MM.1S (cell line): ENCODE data around the gene MRGPRX4.

ENCODE experiments used
- DNase-seq: peaks from one replicate; pipeline ENCODE4 v3.0.0-alpha.2; 2015
- H2AFZ ChIP-seq: fragments of 300-600 bp; sonication (generic); 2 replicates; pipeline ENCODE4 v1.6.0; 2016; ENCODE audit warnings: antibody characterized with exemption, low read length
- H3F3A ChIP-seq: fragments of 300-600 bp; sonication (generic); 2 replicates; pipeline ENCODE4 v1.6.1; 2016; ENCODE audit warnings: mild to moderate bottlenecking, antibody characterized with exemption, low read length, moderate library complexity, mixed read lengths; ENCODE audit not compliant: insufficient read depth
- H3K27ac ChIP-seq: fragments of 300-600 bp; sonication (generic); 2 replicates; pipeline ENCODE4 v1.5.1; 2016; ENCODE audit warnings: mild to moderate bottlenecking, low read length
- H3K27me3 ChIP-seq: fragments of 300-600 bp; sonication (generic); replicated peaks from 2 replicates; pipeline ENCODE4 v1.6.0; 2016; ENCODE audit warnings: low read length; ENCODE audit not compliant: insufficient read depth
- H3K36me3 ChIP-seq: fragments of 300-600 bp; sonication (generic); replicated peaks from 2 replicates; pipeline ENCODE4 v1.6.1; 2016; ENCODE audit warnings: mild to moderate bottlenecking, low read length, mixed read lengths; ENCODE audit not compliant: insufficient read depth
- H3K4me1 ChIP-seq: fragments of 300-600 bp; sonication (generic); 2 replicates; pipeline ENCODE4 v1.6.1; 2016; ENCODE audit warnings: low read length, mixed read lengths
- H3K4me2 ChIP-seq: fragments of 300-600 bp; sonication (generic); 2 replicates; pipeline ENCODE4 v1.6.0; 2016; ENCODE audit warnings: low read depth, low read length
- H3K4me3 ChIP-seq: fragments of 300-600 bp; sonication (generic); 2 replicates; pipeline ENCODE4 v1.5.1; 2016; ENCODE audit warnings: low read length, mixed read lengths
- H3K79me2 ChIP-seq: fragments of 300-600 bp; sonication (generic); 2 replicates; pipeline ENCODE4 v1.6.1; 2016; ENCODE audit warnings: mixed run types, low read length, mixed read lengths
- H3K9ac ChIP-seq: fragments of 300-600 bp; sonication (generic); 2 replicates; pipeline ENCODE4 v1.6.1; 2016; ENCODE audit warnings: low read length, mixed read lengths
- H3K9me2 ChIP-seq: fragments of 300-600 bp; sonication (generic); replicated peaks from 2 replicates; pipeline ENCODE4 v1.6.1; 2016; ENCODE audit warnings: mild to moderate bottlenecking, low read length, mixed read lengths; ENCODE audit not compliant: insufficient read depth
- H3K9me3 ChIP-seq: fragments of 300-600 bp; sonication (generic); replicated peaks from 2 replicates; pipeline ENCODE4 v1.6.1; 2016; ENCODE audit warnings: mild to moderate bottlenecking, low read length, mixed read lengths; ENCODE audit not compliant: insufficient read depth
- H4K20me1 ChIP-seq: fragments of 300-600 bp; sonication (generic); 2 replicates; pipeline ENCODE4 v1.6.1; 2016; ENCODE audit warnings: mild to moderate bottlenecking, low read length, moderate library complexity, mixed read lengths; ENCODE audit not compliant: insufficient read depth
- CTCF ChIP-seq: fragments of 300-600 bp; sonication (generic); IDR thresholded peaks from 2 replicates; pipeline ENCODE4 v1.5.1; 2016; ENCODE audit warnings: antibody characterized with exemption, low read length, mixed read lengths
- EZH2 ChIP-seq: fragments of 300-600 bp; sonication (generic); optimal IDR thresholded peaks from 2 replicates; pipeline ENCODE3; 2017; ENCODE audit warnings: low read depth, mild to moderate bottlenecking, antibody characterized with exemption, low read length, mixed read lengths
- EZH2phosphoT487 ChIP-seq: fragments of 300-600 bp; sonication (generic); IDR thresholded peaks from 2 replicates; pipeline ENCODE4 v1.6.1; 2018; ENCODE audit warnings: antibody characterized with exemption, low read length

Gene MRGPRX4

GRCh38 chr11:18168372-18168771 is 4.3 kb upstream of the MRGPRX4 start:
- no peak for TF ChIP-seq CTCF
- no peak for TF ChIP-seq EZH2phosphoT487
- no peak for TF ChIP-seq EZH2
- Histone ChIP-seq H3K9me3 (no peaks in the 10 kb centered on the region), H3K4me2 (no peak overlapping the region), H3K27me3 (no peaks in the 10 kb centered on the region), H3F3A (no peaks in the 10 kb centered on the region), H3K4me3 (no peak overlapping the region), H3K9ac (no peak overlapping the region), H3K79me2 (no peaks in the 10 kb centered on the region), H3K27ac (no peak overlapping the region), H3K9me2 (no peaks in the 10 kb centered on the region), H3K36me3 (no peaks in the 10 kb centered on the region), H3K4me1 (no peaks in the 10 kb centered on the region), H4K20me1 (no peaks in the 10 kb centered on the region), H2AFZ (no peak overlapping the region)
- DNase-seq: no peak

- no peaks in the 10 kb centered on the region for H3K79me2 ChIP-seq
- H2AFZ ChIP-seq: no peak overlapping the region
- no peaks in the 10 kb centered on the region for H3K36me3 ChIP-seq
- peak; percentile 10 for DNase-seq
- no peak for TF ChIP-seq EZH2
- TF ChIP-seq EZH2phosphoT487: no peak
- peak; percentile 68 for TF ChIP-seq CTCF
- no peak overlapping the region for H3K9ac ChIP-seq
- H3K27ac ChIP-seq: no peak overlapping the region
- no peaks in the 10 kb centered on the region for H4K20me1 ChIP-seq
- H3K9me3 ChIP-seq: no peaks in the 10 kb centered on the region
- H3F3A ChIP-seq: no peaks in the 10 kb centered on the region
- H3K9me2 ChIP-seq: no peaks in the 10 kb centered on the region
- no peak overlapping the region for H3K4me2 ChIP-seq
- no peaks in the 10 kb centered on the region for H3K27me3 ChIP-seq
- H3K4me3 ChIP-seq: no peak overlapping the region
- no peaks in the 10 kb centered on the region for H3K4me1 ChIP-seq
Observed at GRCh38 chr11:18171377-18172000, 1.1 kb upstream of the MRGPRX4 start.

- H3K27me3 ChIP-seq: no peaks in the 10 kb centered on the region
- no peak overlapping the region for H2AFZ ChIP-seq
- no peaks in the 10 kb centered on the region for H3K9me3 ChIP-seq
- no peak for DNase-seq
- no peak overlapping the region for H3K4me3 ChIP-seq
- H4K20me1 ChIP-seq: no peaks in the 10 kb centered on the region
- H3K9ac ChIP-seq: no peak overlapping the region
- no peak for TF ChIP-seq CTCF
- no peak for TF ChIP-seq EZH2phosphoT487
- no peak for TF ChIP-seq EZH2
- H3K4me1 ChIP-seq: no peaks in the 10 kb centered on the region
- no peaks in the 10 kb centered on the region for H3K79me2 ChIP-seq
- no peaks in the 10 kb centered on the region for H3K9me2 ChIP-seq
- no peaks in the 10 kb centered on the region for H3K36me3 ChIP-seq
- no peaks in the 10 kb centered on the region for H3F3A ChIP-seq
- H3K4me2 ChIP-seq: no peak overlapping the region
- no peak overlapping the region for H3K27ac ChIP-seq
Observed at GRCh38 chr11:18173225-18173866, 709 bp downstream of the MRGPRX4 start.
